ENCODE measurements around the gene KRT85. TPM values are rescaled to one million over a fixed set of nuclear protein-coding genes. Genes with fewer than 3 reads are reported as not detected.

The KRT85 gene
- total RNA-seq, 5 donors from 2014 or later (not counting 1 experiment from before 2014, with no cell fraction given) = not detected

DNA sequence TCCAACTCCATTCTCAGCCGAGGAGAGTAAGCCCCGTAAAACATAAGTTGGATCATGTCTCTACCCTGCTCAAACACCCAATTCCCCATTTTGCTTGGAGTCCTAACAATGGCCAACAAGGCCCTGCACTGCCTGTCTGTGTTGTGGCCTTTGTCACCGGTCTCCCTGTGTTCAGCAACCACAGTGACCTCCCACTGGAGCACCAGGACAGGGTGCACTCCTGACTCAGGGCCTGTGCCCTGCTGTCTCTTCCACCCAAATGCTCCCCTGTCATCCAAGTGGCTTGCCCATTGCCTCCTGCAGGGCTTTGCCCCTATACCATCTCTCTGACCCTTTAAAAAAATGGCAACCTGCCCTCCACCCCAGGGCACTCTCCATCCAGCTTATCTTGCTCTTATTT, 4.4 kb upstream of the KRT85 start:
- Histone ChIP-seq H3K36me3 (ENCODE audit: control insufficient read depth in 2 of 2, extremely low read depth in 1 of 2, insufficient read depth in 1 of 2, low read length in 1 of 2) (no peaks in the 10 kb centered on the region), H3K27ac (ENCODE audit: low read length) (no peak overlapping the region), H3K27me3 (replicated peaks in 1 of 2; ENCODE audit: control insufficient read depth in 2 of 2, extremely low read depth in 1 of 2, insufficient read depth in 2 of 2, low read length in 1 of 2) (peaks cover 0 to 38% of the 10 kb centered on the region in 2 experiments), H3K4me3 (ENCODE audit: control insufficient read depth in 1 of 2, extremely low read depth in 1 of 2, low read length in 1 of 2) (no peak overlapping the region), H3K4me1 (ENCODE audit: control insufficient read depth in 1 of 2, extremely low read depth in 1 of 2, insufficient read depth in 2 of 2, low read length in 2 of 2) (no peaks in the 10 kb centered on the region), H3K9me3 (no peaks in the 10 kb centered on the region)
- Mint-ChIP-seq H3K9me3 (peaks cover 0 to 11% (median 7%) of the 10 kb centered on the region in 3 donors), H3K27me3 (peaks cover 24 to 25% of the 10 kb centered on the region in 2 donors), H3K4me1 (no peaks in the 10 kb centered on the region), H3K4me3 (no peak overlapping the region), H3K36me3 (no peaks in the 10 kb centered on the region), H3K27ac (no peak overlapping the region)
- no peak for DNase-seq
- POLR2A ChIA-PET = interaction anchor here in 1 of 2 donors (0.6 kb wide), 1 partner anchor 99 kb away, joined by 4 read pairs; no protein-coding TSS in a partner anchor
- CTCF ChIA-PET = interaction anchor here in 1 of 2 donors (0.9 kb wide), 1 partner anchor 514 kb away, joined by 3 read pairs; no protein-coding TSS in a partner anchor
- ATAC-seq (replicated peaks in 1 of 4) = no peak
- WGBS (ENCODE audit: insufficient coverage) = 82% methylated on average over 3 of the region's 3 CpGs

DNA sequence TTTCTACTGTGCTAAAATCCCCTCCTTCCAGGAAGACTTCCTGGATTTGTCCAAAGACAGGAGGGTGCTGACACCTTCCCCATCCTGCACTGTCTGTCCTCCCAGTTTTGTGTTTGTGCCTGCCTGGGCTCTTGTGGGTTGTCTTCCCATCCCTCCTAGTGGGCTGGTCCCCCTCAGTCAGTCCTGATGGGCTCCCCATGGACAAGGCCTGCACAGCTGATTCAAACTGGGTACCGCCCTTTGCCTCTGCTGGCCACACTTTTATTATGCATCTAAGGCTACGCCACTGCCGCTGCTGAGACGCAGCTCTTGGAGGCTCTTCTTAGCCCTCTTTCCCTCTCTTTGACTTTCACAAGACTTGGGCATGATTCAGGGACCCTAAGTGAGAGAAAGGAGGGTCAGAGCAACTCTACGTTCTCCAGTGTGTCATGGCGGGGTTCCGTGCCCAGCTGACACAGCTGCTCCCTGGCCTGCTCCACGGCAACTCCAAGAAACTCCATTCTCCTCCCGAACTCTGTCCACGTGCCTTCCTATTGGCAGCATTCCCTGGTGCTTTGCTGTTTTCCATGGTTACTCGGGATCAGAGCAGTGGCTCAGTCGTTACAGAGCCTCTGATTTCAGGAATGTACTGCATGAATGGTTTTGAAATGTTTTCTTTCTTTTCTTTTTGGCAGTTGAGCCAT, 3.8 kb upstream of the KRT85 start:
- Mint-ChIP-seq H3K36me3 (no peaks in the 10 kb centered on the region), H3K9me3 (peaks cover 0 to 11% (median 7%) of the 10 kb centered on the region in 3 donors), H3K27ac (peak overlapping the region in 1 of 2 donors; percentile 59), H3K4me3 (no peak overlapping the region), H3K27me3 (peaks cover 18 to 25% of the 10 kb centered on the region in 2 donors), H3K4me1 (no peaks in the 10 kb centered on the region)
- Histone ChIP-seq H3K27ac (ENCODE audit: low read length) (no peak overlapping the region), H3K27me3 (replicated peaks in 1 of 2; ENCODE audit: control insufficient read depth in 2 of 2, extremely low read depth in 1 of 2, insufficient read depth in 2 of 2, low read length in 1 of 2) (peaks cover 0 to 37% of the 10 kb centered on the region in 2 experiments), H3K4me1 (ENCODE audit: control insufficient read depth in 1 of 2, extremely low read depth in 1 of 2, insufficient read depth in 2 of 2, low read length in 2 of 2) (no peaks in the 10 kb centered on the region), H3K36me3 (ENCODE audit: control insufficient read depth in 2 of 2, extremely low read depth in 1 of 2, insufficient read depth in 1 of 2, low read length in 1 of 2) (no peaks in the 10 kb centered on the region), H3K9me3 (no peaks in the 10 kb centered on the region), H3K4me3 (ENCODE audit: control insufficient read depth in 1 of 2, extremely low read depth in 1 of 2, low read length in 1 of 2) (no peak overlapping the region)
- WGBS (ENCODE audit: insufficient coverage) = 97% methylated on average over 5 of the region's 12 CpGs
- ChIA-PET CTCF (interaction anchor here in 1 of 2 donors (0.7 kb wide), 1 partner anchor 284 kb away, joined by 3 read pairs; no protein-coding TSS in a partner anchor), POLR2A (no interaction called here)
- no peak for ATAC-seq (replicated peaks in 1 of 4)
- DNase-seq = no peak

DNA sequence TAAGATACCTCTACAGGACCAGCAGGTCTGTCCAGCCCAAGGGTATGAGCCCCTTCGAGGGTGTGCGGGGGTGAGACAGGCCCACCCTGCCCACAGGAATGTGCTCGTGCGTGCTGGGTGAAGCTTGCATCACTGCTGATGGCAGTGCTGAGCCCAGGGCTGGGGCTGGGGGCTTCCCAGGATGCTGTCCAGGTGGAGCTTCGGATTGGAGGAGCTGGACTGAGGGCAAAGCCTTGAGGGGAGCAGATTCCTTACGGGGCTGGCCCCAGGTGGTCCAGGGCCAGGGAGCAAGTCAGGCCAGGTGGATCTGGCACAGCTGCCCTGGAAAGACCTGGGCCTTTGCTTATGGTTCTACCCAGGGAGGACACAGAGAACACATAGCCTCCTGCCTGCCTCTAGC, 2.5 kb upstream of the KRT85 start:
- Mint-ChIP-seq H3K36me3 (no peaks in the 10 kb centered on the region), H3K4me1 (no peaks in the 10 kb centered on the region), H3K27me3 (peaks cover 17 to 25% of the 10 kb centered on the region in 2 donors), H3K27ac (no peak overlapping the region), H3K9me3 (peaks cover 0 to 11% (median 7%) of the 10 kb centered on the region in 3 donors), H3K4me3 (no peak overlapping the region)
- ChIA-PET POLR2A (no interaction called here), CTCF (interaction anchor here in 1 of 2 donors (0.9 kb wide), 1 partner anchor 511 kb away, joined by 3 read pairs; no protein-coding TSS in a partner anchor)
- 78% methylated on average over 5 of the region's 6 CpGs for WGBS (ENCODE audit: insufficient coverage)
- DNase-seq = no peak
- no peaks in the 10 kb centered on the region for H3K36me3 ChIP-seq (ENCODE audit: control insufficient read depth in 2 of 2, extremely low read depth in 1 of 2, insufficient read depth in 1 of 2, low read length in 1 of 2)
- no peaks in the 10 kb centered on the region for H3K9me3 ChIP-seq
- peaks cover 0 to 40% of the 10 kb centered on the region in 2 experiments for H3K27me3 ChIP-seq (replicated peaks in 1 of 2; ENCODE audit: control insufficient read depth in 2 of 2, extremely low read depth in 1 of 2, insufficient read depth in 2 of 2, low read length in 1 of 2)
- no peak for ATAC-seq (replicated peaks in 1 of 4)
- H3K27ac ChIP-seq (ENCODE audit: low read length) = no peak overlapping the region
- H3K4me3 ChIP-seq (ENCODE audit: control insufficient read depth in 1 of 2, extremely low read depth in 1 of 2, low read length in 1 of 2) = no peak overlapping the region
- no peaks in the 10 kb centered on the region for H3K4me1 ChIP-seq (ENCODE audit: control insufficient read depth in 1 of 2, extremely low read depth in 1 of 2, insufficient read depth in 2 of 2, low read length in 2 of 2)

DNA sequence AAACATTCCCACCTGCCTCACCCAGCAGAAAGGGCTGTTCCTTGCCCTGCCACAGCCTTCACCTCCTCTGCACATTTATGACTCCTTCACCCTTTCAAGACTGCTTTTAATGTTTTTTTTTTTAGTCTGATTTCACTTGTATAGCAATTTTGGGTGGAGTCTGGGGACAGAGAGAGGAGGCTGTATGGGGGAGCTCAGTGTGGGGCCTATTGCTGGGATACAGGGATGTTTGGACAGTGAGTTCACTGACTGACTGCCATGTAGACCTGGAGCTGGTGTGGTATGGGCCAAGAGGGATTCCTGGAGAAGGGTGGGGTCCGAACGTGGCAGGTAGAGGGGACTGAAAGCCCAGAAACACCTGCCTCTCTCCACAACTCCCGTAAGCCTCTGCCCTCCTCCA, 1.9 kb upstream of the KRT85 start:
- H3K27me3 ChIP-seq (replicated peaks in 1 of 2; ENCODE audit: control insufficient read depth in 2 of 2, extremely low read depth in 1 of 2, insufficient read depth in 2 of 2, low read length in 1 of 2) = peaks cover 0 to 42% of the 10 kb centered on the region in 2 experiments
- Mint-ChIP-seq H3K27ac (no peak overlapping the region), H3K36me3 (no peaks in the 10 kb centered on the region), H3K4me3 (no peak overlapping the region), H3K4me1 (no peaks in the 10 kb centered on the region), H3K9me3 (peaks cover 0 to 7% (median 7%) of the 10 kb centered on the region in 3 donors), H3K27me3 (peaks cover 17 to 25% of the 10 kb centered on the region in 2 donors)
- no peaks in the 10 kb centered on the region for H3K9me3 ChIP-seq
- H3K36me3 ChIP-seq (ENCODE audit: control insufficient read depth in 2 of 2, extremely low read depth in 1 of 2, insufficient read depth in 1 of 2, low read length in 1 of 2) = no peaks in the 10 kb centered on the region
- no peak for DNase-seq
- no peak overlapping the region for H3K27ac ChIP-seq (ENCODE audit: low read length)
- no peak for ATAC-seq (replicated peaks in 1 of 4)
- POLR2A ChIA-PET = interaction anchor here in 1 of 2 donors (0.5 kb wide), 1 partner anchor 209 kb away, joined by 4 read pairs; no protein-coding TSS in a partner anchor
- H3K4me3 ChIP-seq (ENCODE audit: control insufficient read depth in 1 of 2, extremely low read depth in 1 of 2, low read length in 1 of 2) = no peak overlapping the region
- CTCF ChIA-PET = no interaction called here
- H3K4me1 ChIP-seq (ENCODE audit: control insufficient read depth in 1 of 2, extremely low read depth in 1 of 2, insufficient read depth in 2 of 2, low read length in 2 of 2) = no peaks in the 10 kb centered on the region
- WGBS (ENCODE audit: insufficient coverage) = no CpG with 5 or more reads among the region's 3 CpGs

GRCh38 chr12:52368508-52368907, 1.2 kb upstream of the KRT85 start:
- Mint-ChIP-seq H3K4me3 (no peak overlapping the region), H3K9me3 (peaks cover 0 to under 1% (median 0%) of the 10 kb centered on the region in 3 donors), H3K27me3 (peaks cover 17 to 25% of the 10 kb centered on the region in 2 donors), H3K27ac (no peak overlapping the region), H3K4me1 (no peaks in the 10 kb centered on the region), H3K36me3 (no peaks in the 10 kb centered on the region)
- Histone ChIP-seq H3K36me3 (ENCODE audit: control insufficient read depth in 2 of 2, extremely low read depth in 1 of 2, insufficient read depth in 1 of 2, low read length in 1 of 2) (no peaks in the 10 kb centered on the region), H3K9me3 (no peaks in the 10 kb centered on the region), H3K27ac (ENCODE audit: low read length) (no peak overlapping the region), H3K4me3 (ENCODE audit: control insufficient read depth in 1 of 2, extremely low read depth in 1 of 2, low read length in 1 of 2) (no peak overlapping the region), H3K4me1 (ENCODE audit: control insufficient read depth in 1 of 2, extremely low read depth in 1 of 2, insufficient read depth in 2 of 2, low read length in 2 of 2) (no peaks in the 10 kb centered on the region), H3K27me3 (replicated peaks in 1 of 2; ENCODE audit: control insufficient read depth in 2 of 2, extremely low read depth in 1 of 2, insufficient read depth in 2 of 2, low read length in 1 of 2) (peaks cover 0 to 48% of the 10 kb centered on the region in 2 experiments)
- WGBS (ENCODE audit: insufficient coverage) = 75% methylated on average over 1 of the region's 3 CpGs
- CTCF ChIA-PET = no interaction called here
- no peak for ATAC-seq (replicated peaks in 1 of 4)
- DNase-seq = no peak
- POLR2A ChIA-PET = no interaction called here

- Mint-ChIP-seq H3K27ac (no peak overlapping the region), H3K4me1 (no peaks in the 10 kb centered on the region), H3K36me3 (no peaks in the 10 kb centered on the region), H3K4me3 (no peak overlapping the region), H3K9me3 (no peaks in the 10 kb centered on the region), H3K27me3 (peaks cover 17 to 25% of the 10 kb centered on the region in 2 donors)
- WGBS (ENCODE audit: insufficient coverage) = 84% methylated on average over 4 of the region's 6 CpGs
- H3K4me3 ChIP-seq (ENCODE audit: control insufficient read depth in 1 of 2, extremely low read depth in 1 of 2, low read length in 1 of 2) = no peak overlapping the region
- no peak for ATAC-seq (replicated peaks in 1 of 4)
- no peaks in the 10 kb centered on the region for H3K4me1 ChIP-seq (ENCODE audit: control insufficient read depth in 1 of 2, extremely low read depth in 1 of 2, insufficient read depth in 2 of 2, low read length in 2 of 2)
- no peaks in the 10 kb centered on the region for H3K36me3 ChIP-seq (ENCODE audit: control insufficient read depth in 2 of 2, extremely low read depth in 1 of 2, insufficient read depth in 1 of 2, low read length in 1 of 2)
- H3K27ac ChIP-seq (ENCODE audit: low read length) = no peak overlapping the region
- ChIA-PET POLR2A (no interaction called here), CTCF (no interaction called here)
- peaks cover 0 to 53% of the 10 kb centered on the region in 2 experiments for H3K27me3 ChIP-seq (replicated peaks in 1 of 2; ENCODE audit: control insufficient read depth in 2 of 2, extremely low read depth in 1 of 2, insufficient read depth in 2 of 2, low read length in 1 of 2)
- DNase-seq = no peak
- H3K9me3 ChIP-seq = no peaks in the 10 kb centered on the region
Measured at GRCh38 chr12:52367876-52368275, 595 bp upstream of the KRT85 start.
